GM12864 (cell line): ENCODE results near the gene ATP5MC2.
"Not testable (repeated sequence)": the region's sequence is repeated elsewhere in the genome, so short reads cannot be mapped to it uniquely, and the experiment has no call there.

Source experiments
- DNase-seq: peaks from one replicate; pipeline ENCODE4 v3.0.0-alpha.2; 2011; ENCODE audit warnings: low read depth
- H3K4me3 ChIP-seq: 2 replicates; pipeline ENCODE4 v1.5.1; 2011; ENCODE audit warnings: mild to moderate bottlenecking, low read depth, low read length, control low read depth
- CTCF ChIP-seq: IDR thresholded peaks from 2 replicates; pipeline ENCODE4 v1.5.1; 2011; ENCODE audit warnings: low read depth, mild to moderate bottlenecking, moderate library complexity, low read length, control low read depth, inconsistent platforms; ENCODE audit errors: missing control alignments

ATP5MC2 gene

GRCh38 chr12:53695152-53696145 is 19.6 kb upstream of the ATP5MC2 start:
- DNase-seq, result no peak
- TF ChIP-seq CTCF, result no peak
- no peak overlapping the region for H3K4me3 ChIP-seq

- no peak overlapping the region for H3K4me3 ChIP-seq
- no peak for TF ChIP-seq CTCF
These were observed 18.9 kb upstream of the ATP5MC2 start for GRCh38 chr12:53694756-53695151.

GRCh38 chr12:53688134-53688533 is 12.3 kb upstream of the ATP5MC2 start:
- DNase-seq, result no peak
- TF ChIP-seq CTCF, result no peak
- H3K4me3 ChIP-seq, result no peak overlapping the region

More at GRCh38 chr12:53694756-53695151, 18.9 kb upstream of the ATP5MC2 start:
- DNase-seq, result no peak

GRCh38 chr12:53686436-53686835 is 10.6 kb upstream of the ATP5MC2 start:
- TF ChIP-seq CTCF, result no peak
- DNase-seq, result no peak
- H3K4me3 ChIP-seq, result no peak overlapping the region

GRCh38 chr12:53684654-53685220 is 8.9 kb upstream of the ATP5MC2 start:
- H3K4me3 ChIP-seq, result no peak overlapping the region
- DNase-seq, result no peak
- no peak for TF ChIP-seq CTCF

- H3K4me3 ChIP-seq, result no peak overlapping the region
- no peak for TF ChIP-seq CTCF
- DNase-seq, result no peak
These were observed 8.1 kb upstream of the ATP5MC2 start for GRCh38 chr12:53683983-53684382.

GRCh38 chr12:53683494-53683893 is 7.6 kb upstream of the ATP5MC2 start:
- TF ChIP-seq CTCF, result no peak
- DNase-seq, result no peak
- H3K4me3 ChIP-seq, result no peak overlapping the region

- DNase-seq, H3K4me3 ChIP-seq: not testable (repeated sequence)
These were observed 4.2 kb upstream of the ATP5MC2 start for GRCh38 chr12:53680061-53680460.
